ENCODE measurements around the gene SLC25A24.

DNA sequence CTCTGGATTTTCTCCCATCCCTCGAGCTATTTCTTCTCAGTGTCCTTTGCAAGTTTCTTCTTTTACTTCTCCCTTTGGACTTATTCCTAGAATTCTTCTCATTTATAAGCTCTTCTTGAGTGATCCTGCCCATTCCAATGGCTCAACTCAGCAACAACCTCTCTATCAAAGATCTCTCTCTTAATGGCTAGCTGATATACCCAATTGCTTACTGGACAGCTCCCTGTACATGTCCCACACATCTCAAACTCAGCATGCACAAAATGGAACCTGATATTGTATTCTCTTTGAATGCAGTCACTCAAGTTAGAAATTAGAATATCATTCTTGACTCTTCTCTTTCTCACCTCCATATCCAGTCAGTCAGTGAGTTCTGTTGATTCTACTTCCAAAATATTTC, 48.6 kb downstream of the SLC25A24 start:
- TF ChIP-seq, protein P1, sequence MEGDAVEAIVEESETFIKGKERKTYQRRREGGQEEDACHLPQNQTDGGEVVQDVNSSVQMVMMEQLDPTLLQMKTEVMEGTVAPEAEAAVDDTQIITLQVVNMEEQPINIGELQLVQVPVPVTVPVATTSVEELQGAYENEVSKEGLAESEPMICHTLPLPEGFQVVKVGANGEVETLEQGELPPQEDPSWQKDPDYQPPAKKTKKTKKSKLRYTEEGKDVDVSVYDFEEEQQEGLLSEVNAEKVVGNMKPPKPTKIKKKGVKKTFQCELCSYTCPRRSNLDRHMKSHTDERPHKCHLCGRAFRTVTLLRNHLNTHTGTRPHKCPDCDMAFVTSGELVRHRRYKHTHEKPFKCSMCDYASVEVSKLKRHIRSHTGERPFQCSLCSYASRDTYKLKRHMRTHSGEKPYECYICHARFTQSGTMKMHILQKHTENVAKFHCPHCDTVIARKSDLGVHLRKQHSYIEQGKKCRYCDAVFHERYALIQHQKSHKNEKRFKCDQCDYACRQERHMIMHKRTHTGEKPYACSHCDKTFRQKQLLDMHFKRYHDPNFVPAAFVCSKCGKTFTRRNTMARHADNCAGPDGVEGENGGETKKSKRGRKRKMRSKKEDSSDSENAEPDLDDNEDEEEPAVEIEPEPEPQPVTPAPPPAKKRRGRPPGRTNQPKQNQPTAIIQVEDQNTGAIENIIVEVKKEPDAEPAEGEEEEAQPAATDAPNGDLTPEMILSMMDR (IDR thresholded peaks at IDR 0.05; ENCODE audit: insufficient read depth, low read depth, low read length) = no peak
- no peak for TF ChIP-seq EZH2 (IDR thresholded peaks at IDR 0.05; ENCODE audit: insufficient read depth, low read length)
